ENCODE data around the gene GNAS. TPM values are rescaled to one million over a fixed set of nuclear protein-coding genes. Genes with fewer than 3 reads are reported as not detected.

Gene GNAS
- total RNA-seq, 1 donor from 2014 or later, result 875 TPM

DNA sequence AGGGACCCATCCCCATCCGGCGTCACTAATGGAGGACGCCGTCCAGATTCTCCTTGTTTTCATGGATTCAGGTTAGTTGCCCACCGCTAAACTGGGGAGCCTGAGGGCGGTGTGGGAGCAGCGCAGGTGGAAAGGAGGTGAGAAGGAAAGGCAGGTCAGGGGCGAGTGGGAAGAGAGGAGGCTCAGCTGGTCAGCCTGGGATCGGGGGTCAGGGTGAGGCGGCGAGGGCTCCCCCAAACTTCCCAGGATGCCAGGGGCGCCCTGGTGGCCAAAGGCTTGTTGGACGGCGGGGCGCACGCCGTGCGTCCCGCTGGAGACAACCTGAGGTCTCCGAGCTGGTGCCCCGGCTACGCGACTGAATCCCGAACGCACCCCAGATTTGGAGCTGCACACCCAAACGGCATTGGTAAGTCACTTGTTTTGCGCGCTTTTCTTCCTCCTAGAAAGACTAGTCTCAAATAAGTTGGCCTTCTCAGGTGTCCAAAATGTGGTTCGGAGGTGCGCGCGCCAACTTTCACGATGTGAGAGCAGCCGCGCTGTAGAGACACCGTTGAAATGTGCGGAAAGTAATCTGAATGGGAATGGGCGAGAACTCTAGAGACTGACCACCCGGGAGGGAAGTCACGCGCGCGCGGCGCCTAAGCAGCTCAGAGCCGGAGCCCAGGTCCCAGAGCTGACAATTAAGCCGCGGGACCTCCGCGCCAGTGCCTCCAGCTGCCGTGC lies 11.5 kb upstream of the GNAS start:
- no peak overlapping the region for H3K27ac ChIP-seq
- DNase-seq (ENCODE audit: extremely low spot score in 2 of 2), result no peak
- no peaks in the 10 kb centered on the region for H3K9me3 ChIP-seq
- intact Hi-C loops (cut with DNase I), result no loop called here
- no peak overlapping the region for H3K4me3 ChIP-seq
- peaks cover 16% of the 10 kb centered on the region for H3K4me1 ChIP-seq
- H3K36me3 ChIP-seq, result no peaks in the 10 kb centered on the region
- no peak for TF ChIP-seq POLR2AphosphoS5 (IDR thresholded peaks at IDR 0.05; ENCODE audit: insufficient read depth in 1 of 2, low read depth in 1 of 2)
- TF ChIP-seq, protein P1, sequence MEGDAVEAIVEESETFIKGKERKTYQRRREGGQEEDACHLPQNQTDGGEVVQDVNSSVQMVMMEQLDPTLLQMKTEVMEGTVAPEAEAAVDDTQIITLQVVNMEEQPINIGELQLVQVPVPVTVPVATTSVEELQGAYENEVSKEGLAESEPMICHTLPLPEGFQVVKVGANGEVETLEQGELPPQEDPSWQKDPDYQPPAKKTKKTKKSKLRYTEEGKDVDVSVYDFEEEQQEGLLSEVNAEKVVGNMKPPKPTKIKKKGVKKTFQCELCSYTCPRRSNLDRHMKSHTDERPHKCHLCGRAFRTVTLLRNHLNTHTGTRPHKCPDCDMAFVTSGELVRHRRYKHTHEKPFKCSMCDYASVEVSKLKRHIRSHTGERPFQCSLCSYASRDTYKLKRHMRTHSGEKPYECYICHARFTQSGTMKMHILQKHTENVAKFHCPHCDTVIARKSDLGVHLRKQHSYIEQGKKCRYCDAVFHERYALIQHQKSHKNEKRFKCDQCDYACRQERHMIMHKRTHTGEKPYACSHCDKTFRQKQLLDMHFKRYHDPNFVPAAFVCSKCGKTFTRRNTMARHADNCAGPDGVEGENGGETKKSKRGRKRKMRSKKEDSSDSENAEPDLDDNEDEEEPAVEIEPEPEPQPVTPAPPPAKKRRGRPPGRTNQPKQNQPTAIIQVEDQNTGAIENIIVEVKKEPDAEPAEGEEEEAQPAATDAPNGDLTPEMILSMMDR (IDR thresholded peaks at IDR 0.05), result no peak
- no peak for TF ChIP-seq POLR2A (IDR thresholded peaks at IDR 0.05)
- H3K27me3 ChIP-seq, result no peaks in the 10 kb centered on the region

DNA sequence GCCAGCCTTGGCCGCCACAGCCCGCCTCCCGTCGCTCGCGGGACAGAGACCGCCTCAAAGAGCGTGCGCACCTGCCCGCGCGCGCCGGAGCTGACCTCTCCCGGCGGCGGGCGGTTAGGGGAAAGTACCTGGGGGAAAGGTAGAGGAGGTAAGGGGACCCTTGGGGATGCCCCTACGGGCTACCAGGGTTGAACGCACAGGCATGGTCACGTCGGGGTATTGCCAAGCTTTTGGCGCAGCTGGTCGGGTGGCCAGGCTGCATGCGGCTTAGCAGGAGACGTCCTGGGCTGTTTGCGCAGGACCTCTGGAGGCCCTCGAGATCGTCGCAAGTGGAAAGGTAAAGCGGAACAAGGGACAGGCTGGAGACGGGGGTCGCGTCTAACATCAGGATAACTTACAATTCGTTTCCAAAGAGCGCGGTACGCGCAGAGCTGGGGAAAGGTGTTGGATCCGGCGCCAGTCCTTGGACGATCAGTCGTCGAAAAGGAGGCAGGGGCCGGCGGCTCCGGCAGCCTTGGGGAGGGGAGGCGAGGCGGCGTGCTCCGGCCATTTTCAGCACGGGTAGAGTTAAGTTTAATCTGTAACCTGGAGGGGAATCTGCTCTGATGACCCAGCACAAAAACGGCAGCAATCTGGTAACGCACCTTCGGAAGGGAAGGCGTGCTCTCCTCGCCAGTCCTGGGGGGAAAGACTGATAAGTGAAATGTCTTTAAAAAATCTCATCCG lies 10.8 kb upstream of the GNAS start:
- Histone ChIP-seq H3K4me3 (no peak overlapping the region), H3K36me3 (no peaks in the 10 kb centered on the region), H3K9me3 (no peaks in the 10 kb centered on the region), H3K4me1 (peaks cover 16% of the 10 kb centered on the region), H3K27ac (no peak overlapping the region), H3K27me3 (no peaks in the 10 kb centered on the region)
- intact Hi-C loops (cut with DNase I), result no loop called here
- DNase-seq (ENCODE audit: extremely low spot score in 2 of 2), result no peak
- no peak for TF ChIP-seq POLR2A (IDR thresholded peaks at IDR 0.05)
- TF ChIP-seq, protein P1 (IDR thresholded peaks at IDR 0.05), result no peak
- no peak for TF ChIP-seq POLR2AphosphoS5 (IDR thresholded peaks at IDR 0.05; ENCODE audit: insufficient read depth in 1 of 2, low read depth in 1 of 2)

DNA sequence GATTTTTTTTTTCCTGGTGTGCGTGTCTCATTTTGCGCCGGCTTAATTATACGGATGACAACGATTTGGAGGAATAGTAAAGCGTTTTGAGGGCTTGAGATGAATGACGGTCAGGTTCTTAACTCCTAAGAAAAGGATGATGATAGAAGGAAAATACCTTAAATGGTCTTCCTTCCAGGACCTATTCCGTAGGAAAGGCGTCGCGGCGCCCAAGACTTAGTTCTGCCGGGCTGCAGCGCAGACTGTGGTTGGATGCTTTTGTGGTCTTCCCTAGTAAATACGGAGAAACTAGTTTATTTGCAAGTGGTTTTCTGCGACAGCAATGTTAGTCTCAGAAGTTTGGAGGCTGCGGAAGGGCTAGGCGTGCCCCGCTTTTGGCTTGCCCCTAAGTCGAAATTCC lies 10.2 kb upstream of the GNAS start:
- H3K4me1 ChIP-seq, result peaks cover 16% of the 10 kb centered on the region
- no peaks in the 10 kb centered on the region for H3K36me3 ChIP-seq
- no peaks in the 10 kb centered on the region for H3K9me3 ChIP-seq
- intact Hi-C loops (cut with DNase I), result no loop called here
- no peak overlapping the region for H3K27ac ChIP-seq
- DNase-seq (ENCODE audit: extremely low spot score in 2 of 2), result no peak
- H3K4me3 ChIP-seq, result no peak overlapping the region
- no peaks in the 10 kb centered on the region for H3K27me3 ChIP-seq
- TF ChIP-seq POLR2A (IDR thresholded peaks at IDR 0.05) (no peak), POLR2AphosphoS5 (IDR thresholded peaks at IDR 0.05; ENCODE audit: insufficient read depth in 1 of 2, low read depth in 1 of 2) (no peak)
- TF ChIP-seq, protein P1 (IDR thresholded peaks at IDR 0.05), result no peak

DNA sequence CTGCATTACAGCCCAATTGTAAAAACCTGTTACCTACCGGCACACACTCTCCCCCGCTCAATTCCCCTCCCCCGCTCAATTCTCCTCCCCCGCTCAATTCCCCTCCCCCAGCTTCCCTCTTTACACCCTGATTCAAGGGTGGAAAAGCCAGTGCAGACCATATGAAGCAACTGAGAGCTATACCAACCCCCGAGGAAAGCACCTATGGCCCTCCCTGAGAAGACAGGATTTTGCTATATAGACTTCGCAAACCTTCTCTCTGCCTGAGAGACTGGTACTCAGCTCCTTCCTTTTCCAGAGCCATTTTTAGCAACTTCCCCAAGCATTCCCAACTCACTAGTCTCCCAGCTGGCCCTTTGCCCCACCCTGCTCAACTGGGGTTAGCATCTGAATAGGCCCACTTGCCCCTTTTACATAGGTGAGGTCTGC lies 9.4 kb upstream of the GNAS start:
- intact Hi-C loops (cut with DNase I), result no loop called here
- H3K4me3 ChIP-seq, result no peak overlapping the region
- no peaks in the 10 kb centered on the region for H3K36me3 ChIP-seq
- no peaks in the 10 kb centered on the region for H3K9me3 ChIP-seq
- H3K27me3 ChIP-seq, result no peaks in the 10 kb centered on the region
- H3K4me1 ChIP-seq, result peaks cover 16% of the 10 kb centered on the region
- DNase-seq (ENCODE audit: extremely low spot score in 2 of 2), result no peak
- H3K27ac ChIP-seq, result no peak overlapping the region
- no peak for TF ChIP-seq POLR2A (IDR thresholded peaks at IDR 0.05)
- no peak for TF ChIP-seq POLR2AphosphoS5 (IDR thresholded peaks at IDR 0.05; ENCODE audit: insufficient read depth in 1 of 2, low read depth in 1 of 2)
- TF ChIP-seq, protein P1 (IDR thresholded peaks at IDR 0.05), result no peak

DNA sequence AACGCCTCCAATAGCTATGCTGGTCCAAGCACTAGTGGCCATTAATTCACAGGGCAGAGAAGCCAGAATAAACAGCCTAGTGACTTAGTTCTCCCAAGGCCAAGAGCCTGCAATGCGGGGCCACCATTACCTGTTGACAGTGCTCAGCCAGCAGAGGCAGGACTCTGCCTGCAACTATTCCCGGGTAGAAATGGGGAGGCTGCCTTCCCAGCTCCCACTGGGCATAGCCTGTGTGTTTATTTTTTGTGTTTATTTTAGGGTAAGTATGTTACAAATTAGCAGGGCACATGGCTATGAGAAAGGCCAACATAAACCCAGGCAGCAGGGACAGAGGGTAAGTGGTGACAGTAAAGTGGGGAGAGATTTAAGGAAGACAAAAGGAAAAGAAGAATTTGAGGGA lies 6.8 kb upstream of the GNAS start:
- intact Hi-C loops (cut with DNase I), result no loop called here
- Histone ChIP-seq H3K36me3 (no peaks in the 10 kb centered on the region), H3K27me3 (no peaks in the 10 kb centered on the region), H3K9me3 (no peaks in the 10 kb centered on the region), H3K4me3 (no peak overlapping the region), H3K27ac (no peak overlapping the region), H3K4me1 (no peaks in the 10 kb centered on the region)
- TF ChIP-seq, protein P1 (IDR thresholded peaks at IDR 0.05), result no peak
- TF ChIP-seq POLR2A (IDR thresholded peaks at IDR 0.05) (no peak), POLR2AphosphoS5 (IDR thresholded peaks at IDR 0.05; ENCODE audit: insufficient read depth in 1 of 2, low read depth in 1 of 2) (no peak)
- DNase-seq (ENCODE audit: extremely low spot score in 2 of 2), result no peak

All from vagina (tissue), 2 donors.